ENCODE results near the gene XAGE1A.
"Not testable (repeated sequence)": the region's sequence is repeated elsewhere in the genome, so short reads cannot be mapped to it uniquely, and the experiment has no call there.

XAGE1A gene

GRCh38 chrX:52495545-52496418 lies at the start of gene XAGE1A:
Gene XAGE1A (plus strand): TSS chrX:52495808. CDS start chrX:52497362, 1,554 bp downstream.
- not testable (repeated sequence) for DNase-seq

- not testable (repeated sequence) for DNase-seq
Measured at GRCh38 chrX:52452031-52452430, 43.6 kb upstream of the XAGE1A start.

- DNase-seq = not testable (repeated sequence)
Measured at GRCh38 chrX:52471301-52471700, 24.3 kb upstream of the XAGE1A start.

- DNase-seq = not testable (repeated sequence)
Measured at GRCh38 chrX:52496419-52496772, 788 bp downstream of the XAGE1A start.

GRCh38 chrX:52501362-52501761 lies 5.8 kb downstream of the XAGE1A start:
- not testable (repeated sequence) for DNase-seq

- no peak for DNase-seq
Measured at GRCh38 chrX:52504551-52504950, 8.9 kb downstream of the XAGE1A start.

- DNase-seq = no peak
Measured at GRCh38 chrX:52507331-52507730, 11.7 kb downstream of the XAGE1A start.

- no peak for DNase-seq
Measured at GRCh38 chrX:52509916-52510315, 14.3 kb downstream of the XAGE1A start.

- DNase-seq = not testable (repeated sequence)
Measured at GRCh38 chrX:52511126-52511525, 15.5 kb downstream of the XAGE1A start.

GRCh38 chrX:52516110-52516986 lies 20.7 kb downstream of the XAGE1A start:
- not testable (repeated sequence) for DNase-seq

GRCh38 chrX:52516987-52517325 lies 21.3 kb downstream of the XAGE1A start, which contains the start of gene XAGE1B:
Gene XAGE1B (minus strand): TSS chrX:52517063. CDS start chrX:52515527, 1,536 bp downstream.
- not testable (repeated sequence) for DNase-seq

GRCh38 chrX:52541051-52541450 lies 45.4 kb downstream of the XAGE1A start:
- not testable (repeated sequence) for DNase-seq

- DNase-seq = no peak
Measured at GRCh38 chrX:52542311-52542710, 46.7 kb downstream of the XAGE1A start.

GRCh38 chrX:52544147-52544840 lies 48.7 kb downstream of the XAGE1A start:
- no peak for DNase-seq

GRCh38 chrX:52548769-52549168 lies 53.2 kb downstream of the XAGE1A start:
- DNase-seq = not testable (repeated sequence)
